Adipocyte (in vitro differentiated cells): ENCODE data around the gene HEPN1.

ENCODE experiments used
- DNase-seq: peaks from one replicate; pipeline ENCODE4 v3.0.0-alpha.2; 2015; ENCODE audit warnings: low read depth
- H3K27me3 ChIP-seq: replicated peaks from 2 replicates; pipeline ENCODE4 v1.7.0; 2013; ENCODE audit warnings: mild to moderate bottlenecking, low read length, moderate library complexity; ENCODE audit not compliant: control insufficient read depth, insufficient read depth
- H3K36me3 ChIP-seq: 2 replicates; pipeline ENCODE4 v1.7.0; 2013; ENCODE audit warnings: low read length, mild to moderate bottlenecking, moderate library complexity; ENCODE audit not compliant: control insufficient read depth, insufficient read depth, severe bottlenecking
- H3K4me1 ChIP-seq: 2 replicates; pipeline ENCODE4 v1.7.0; 2013; ENCODE audit warnings: mild to moderate bottlenecking, low read length, moderate library complexity; ENCODE audit not compliant: control insufficient read depth, insufficient read depth
- H3K4me3 ChIP-seq: 2 replicates; pipeline ENCODE4 v1.7.0; 2013; ENCODE audit warnings: mild to moderate bottlenecking, low read length, moderate library complexity
- H3K9ac ChIP-seq: 2 replicates; pipeline ENCODE4 v1.7.0; 2013; ENCODE audit warnings: mild to moderate bottlenecking, low read length, moderate library complexity
- H3K9me3 ChIP-seq: 2 replicates; pipeline ENCODE4 v1.7.0; 2013; ENCODE audit warnings: mild to moderate bottlenecking, low read length, moderate library complexity; ENCODE audit not compliant: control insufficient read depth

HEPN1 gene

GRCh38 chr11:124916370-124916710 lies 2.7 kb upstream of the HEPN1 start:
- no peak overlapping the region for H3K9ac ChIP-seq
- H3K4me1 ChIP-seq, result no peaks in the 10 kb centered on the region
- no peaks in the 10 kb centered on the region for H3K27me3 ChIP-seq
- peaks cover 8% of the 10 kb centered on the region for H3K9me3 ChIP-seq
- DNase-seq, result no peak
- no peak overlapping the region for H3K4me3 ChIP-seq
- H3K36me3 ChIP-seq, result no peaks in the 10 kb centered on the region

- Histone ChIP-seq H3K9ac (no peak overlapping the region), H3K36me3 (no peaks in the 10 kb centered on the region), H3K4me3 (no peak overlapping the region), H3K9me3 (peaks cover under 1% of the 10 kb centered on the region), H3K27me3 (no peaks in the 10 kb centered on the region), H3K4me1 (no peaks in the 10 kb centered on the region)
- peak; percentile 37 for DNase-seq
Observed at GRCh38 chr11:124917115-124917637, 1.9 kb upstream of the HEPN1 start.

GRCh38 chr11:124919898-124920297 lies 848 bp downstream of the HEPN1 start:
- Histone ChIP-seq H3K9ac (no peak overlapping the region), H3K27me3 (no peaks in the 10 kb centered on the region), H3K4me1 (no peaks in the 10 kb centered on the region), H3K4me3 (no peak overlapping the region), H3K9me3 (no peaks in the 10 kb centered on the region), H3K36me3 (no peaks in the 10 kb centered on the region)
- no peak for DNase-seq

GRCh38 chr11:124920356-124920755 lies 1.3 kb downstream of the HEPN1 start:
- Histone ChIP-seq H3K9me3 (no peaks in the 10 kb centered on the region), H3K4me1 (no peaks in the 10 kb centered on the region), H3K9ac (no peak overlapping the region), H3K36me3 (no peaks in the 10 kb centered on the region), H3K27me3 (no peaks in the 10 kb centered on the region), H3K4me3 (peak overlapping the region; percentile 33)
- DNase-seq, result no peak

- H3K4me3 ChIP-seq, result peak overlapping the region; percentile 33
- H3K27me3 ChIP-seq, result no peaks in the 10 kb centered on the region
- no peaks in the 10 kb centered on the region for H3K9me3 ChIP-seq
- DNase-seq, result peak; percentile 73
- no peaks in the 10 kb centered on the region for H3K4me1 ChIP-seq
- peak overlapping the region; percentile 51 for H3K9ac ChIP-seq
- H3K36me3 ChIP-seq, result no peaks in the 10 kb centered on the region
Observed at GRCh38 chr11:124920870-124921609, 2.0 kb downstream of the HEPN1 start.

- Histone ChIP-seq H3K36me3 (no peaks in the 10 kb centered on the region), H3K27me3 (no peaks in the 10 kb centered on the region)
Observed at GRCh38 chr11:124922831-124923230, 3.8 kb downstream of the HEPN1 start.

GRCh38 chr11:124923296-124923695 lies 4.2 kb downstream of the HEPN1 start:
- no peak for DNase-seq
- Histone ChIP-seq H3K9me3 (no peaks in the 10 kb centered on the region), H3K4me1 (no peaks in the 10 kb centered on the region), H3K27me3 (no peaks in the 10 kb centered on the region), H3K9ac (no peak overlapping the region), H3K36me3 (no peaks in the 10 kb centered on the region), H3K4me3 (no peak overlapping the region)

More at GRCh38 chr11:124922831-124923230, 3.8 kb downstream of the HEPN1 start:
- no peak for DNase-seq
- Histone ChIP-seq H3K9ac (no peak overlapping the region), H3K4me1 (no peaks in the 10 kb centered on the region), H3K9me3 (no peaks in the 10 kb centered on the region), H3K4me3 (no peak overlapping the region)

GRCh38 chr11:124928942-124929665 lies 10.1 kb downstream of the HEPN1 start:
- Histone ChIP-seq H3K4me3 (no peak overlapping the region), H3K27me3 (no peaks in the 10 kb centered on the region), H3K9ac (no peak overlapping the region), H3K4me1 (peaks cover 19% of the 10 kb centered on the region), H3K9me3 (no peaks in the 10 kb centered on the region), H3K36me3 (no peaks in the 10 kb centered on the region)
- no peak for DNase-seq

- DNase-seq, result no peak
- Histone ChIP-seq H3K4me3 (no peak overlapping the region), H3K27me3 (no peaks in the 10 kb centered on the region), H3K4me1 (peaks cover 33% of the 10 kb centered on the region), H3K9ac (no peak overlapping the region), H3K36me3 (no peaks in the 10 kb centered on the region), H3K9me3 (no peaks in the 10 kb centered on the region)
Observed at GRCh38 chr11:124930799-124931198, 11.7 kb downstream of the HEPN1 start.

- Histone ChIP-seq H3K9ac (peak overlapping the region; percentile 47), H3K27me3 (no peaks in the 10 kb centered on the region), H3K4me3 (peak overlapping the region; percentile 48), H3K9me3 (no peaks in the 10 kb centered on the region), H3K36me3 (no peaks in the 10 kb centered on the region), H3K4me1 (peaks cover 36% of the 10 kb centered on the region)
- peak; percentile 73 for DNase-seq
Observed at GRCh38 chr11:124934862-124935547, 16.0 kb downstream of the HEPN1 start.
